ENCODE measurements around the gene ATG7. TPM values are rescaled to one million over a fixed set of nuclear protein-coding genes. Genes with fewer than 3 reads are reported as not detected.
A peak's percentile ranks its signal among the peaks of the same experiment; 100 is the strongest.

The ATG7 gene
- total and polyA plus RNA-seq, 10 of the 15 experiments (the other 5 are each of a cell fraction or from before 2014, with no cell fraction given): 13.5 to 49.5 (median 26.4) TPM

DNA sequence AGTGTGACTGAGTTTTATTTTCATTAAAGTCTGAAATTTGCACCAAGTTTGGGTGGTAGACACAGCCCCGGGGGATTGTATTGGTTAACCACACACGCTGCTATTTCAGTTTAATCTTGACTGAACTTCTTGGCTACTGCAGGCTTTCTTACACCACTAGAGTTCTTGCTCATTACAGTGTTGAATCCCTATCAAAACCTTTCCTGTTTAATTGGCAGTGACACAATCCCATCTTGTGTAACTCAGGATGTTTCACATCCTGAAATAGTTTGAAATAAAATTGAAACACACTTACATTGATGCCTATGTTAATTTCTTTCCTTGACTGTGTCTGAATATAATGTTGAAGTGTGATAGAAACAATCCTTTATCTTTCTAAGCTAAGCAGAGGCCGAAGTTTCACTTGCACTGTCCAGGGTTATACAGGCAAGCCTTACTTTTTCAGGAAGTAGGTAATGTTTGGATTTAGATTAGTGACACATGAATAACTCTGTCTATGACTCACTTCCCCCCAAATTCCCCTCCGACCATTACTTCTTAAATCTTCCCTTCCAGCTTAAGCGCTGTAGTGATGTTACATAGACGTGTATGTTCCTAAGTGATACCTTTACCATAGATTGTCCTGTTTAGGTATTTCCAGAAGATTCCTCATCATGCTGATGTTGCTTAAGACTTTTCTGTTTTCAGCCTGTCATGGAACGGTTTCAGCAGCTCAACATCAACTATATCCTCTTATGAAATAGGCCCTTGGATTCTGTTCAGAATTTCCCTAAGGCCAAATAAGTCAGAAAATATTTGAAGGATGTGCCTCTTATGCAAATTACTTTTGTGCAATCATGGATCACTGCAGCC, 16.8 kb downstream of the ATG7 start (continued):
- TF ChIP-seq, protein P1, sequence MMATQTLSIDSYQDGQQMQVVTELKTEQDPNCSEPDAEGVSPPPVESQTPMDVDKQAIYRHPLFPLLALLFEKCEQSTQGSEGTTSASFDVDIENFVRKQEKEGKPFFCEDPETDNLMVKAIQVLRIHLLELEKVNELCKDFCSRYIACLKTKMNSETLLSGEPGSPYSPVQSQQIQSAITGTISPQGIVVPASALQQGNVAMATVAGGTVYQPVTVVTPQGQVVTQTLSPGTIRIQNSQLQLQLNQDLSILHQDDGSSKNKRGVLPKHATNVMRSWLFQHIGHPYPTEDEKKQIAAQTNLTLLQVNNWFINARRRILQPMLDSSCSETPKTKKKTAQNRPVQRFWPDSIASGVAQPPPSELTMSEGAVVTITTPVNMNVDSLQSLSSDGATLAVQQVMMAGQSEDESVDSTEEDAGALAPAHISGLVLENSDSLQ (IDR thresholded peaks at IDR 0.05): no peak
- TF ChIP-seq JUNB (IDR thresholded peaks at IDR 0.05) (peak; percentile 76), EGR1 (IDR thresholded peaks at IDR 0.05; ENCODE audit: borderline replicate concordance in 1 of 2, low read depth in 2 of 2, low read length in 2 of 2) (no peak), HCFC1 (IDR thresholded peaks at IDR 0.05; ENCODE audit: low read length) (no peak), TBL1XR1 (IDR thresholded peaks at IDR 0.05; ENCODE audit: low read depth, low read length) (no peak), WRNIP1 (IDR thresholded peaks at IDR 0.05; ENCODE audit: borderline replicate concordance, low read depth, low read length) (no peak), BCL11A (IDR thresholded peaks at IDR 0.05; ENCODE audit: low read depth, low read length) (peak; percentile 80), RBBP5 (conservative IDR thresholded peaks at IDR 0.05) (0 out of 2 replicates have a peak, but pooled peaks have one; percentile 29), SMAD5 (IDR thresholded peaks at IDR 0.05; ENCODE audit: low read depth) (no peak), YY1 (IDR thresholded peaks at IDR 0.05; ENCODE audit: low read depth, low read length) (no peak), SMAD1 (IDR thresholded peaks at IDR 0.05; ENCODE audit: low read depth, partially characterized antibody) (no peak), TCF7 (IDR thresholded peaks at IDR 0.05; ENCODE audit: borderline replicate concordance) (no peak), SREBF1 (IDR thresholded peaks at IDR 0.05; ENCODE audit: low read length) (no peak), HDAC2 (IDR thresholded peaks at IDR 0.05) (no peak), RELA (IDR thresholded peaks at IDR 0.05; ENCODE audit: borderline replicate concordance, partially characterized antibody) (no peak), SPI1 (IDR thresholded peaks at IDR 0.05; ENCODE audit: borderline replicate concordance, insufficient read depth, low read depth, low read length) (peak; percentile 73), TARDBP (IDR thresholded peaks at IDR 0.05; ENCODE audit: borderline replicate concordance) (no peak), CBX5 (IDR thresholded peaks at IDR 0.05; ENCODE audit: low read depth) (no peak), STAT1 (conservative IDR thresholded peaks at IDR 0.05) (no peak), NFYB (IDR thresholded peaks at IDR 0.05; ENCODE audit: insufficient read depth, low read depth, low read length) (no peak), TCF3 (IDR thresholded peaks at IDR 0.05; ENCODE audit: borderline replicate concordance, insufficient read depth, low read depth, low read length) (no peak), CHD2 (IDR thresholded peaks at IDR 0.05; ENCODE audit: borderline replicate concordance, low read depth, low read length) (no peak), JUND (IDR thresholded peaks at IDR 0.05; ENCODE audit: low read depth, low read length) (no peak), SIX5 (IDR thresholded peaks at IDR 0.05; ENCODE audit: low read depth, low read length, severe bottlenecking) (no peak), ZNF384 (IDR thresholded peaks at IDR 0.05; ENCODE audit: borderline replicate concordance, low read depth, low read length) (no peak), NBN (IDR thresholded peaks at IDR 0.05) (0 out of 2 replicates have a peak, but pooled peaks have one; percentile 41), BHLHE40 (IDR thresholded peaks at IDR 0.05; ENCODE audit: borderline replicate concordance in 1 of 2, low read depth in 2 of 2, low read length in 1 of 2) (peak; percentile 36 to 52; a peak in 3 of 4 replicates), NR2F1 (conservative IDR thresholded peaks at IDR 0.05) (no peak), PAX8 (IDR thresholded peaks at IDR 0.05) (peak; percentile 29; the same call in 1 of the 2 replicates), IKZF2 (IDR thresholded peaks at IDR 0.05) (peak; percentile 81 to 86), NFIC (IDR thresholded peaks at IDR 0.05; ENCODE audit: low read depth, low read length) (peak; percentile 77)
- TF ChIP-seq, protein P2, sequence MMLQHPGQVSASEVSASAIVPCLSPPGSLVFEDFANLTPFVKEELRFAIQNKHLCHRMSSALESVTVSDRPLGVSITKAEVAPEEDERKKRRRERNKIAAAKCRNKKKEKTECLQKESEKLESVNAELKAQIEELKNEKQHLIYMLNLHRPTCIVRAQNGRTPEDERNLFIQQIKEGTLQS (IDR thresholded peaks at IDR 0.05; ENCODE audit: borderline replicate concordance, extremely low read depth, low read depth, low read length): no peak
